GM18517 (cell line): ENCODE measurements around the gene SYTL2.

Experiments
- ATAC-seq: cut with Tn5 transposase; IDR thresholded peaks from one replicate; pipeline ENCODE4 v1.9.1; 2021; ENCODE audit warnings: mild to moderate bottlenecking, moderate library complexity; ENCODE audit not compliant: unreplicated experiment

Gene SYTL2

GRCh38 chr11:85767246-85767945 lies 43.5 kb downstream of the SYTL2 start:
- ATAC-seq = no peak

- no peak for ATAC-seq
Measured at GRCh38 chr11:85766721-85767161, 44.2 kb downstream of the SYTL2 start.

- no peak for ATAC-seq
Measured at GRCh38 chr11:85764796-85765195, 46.1 kb downstream of the SYTL2 start.

DNA sequence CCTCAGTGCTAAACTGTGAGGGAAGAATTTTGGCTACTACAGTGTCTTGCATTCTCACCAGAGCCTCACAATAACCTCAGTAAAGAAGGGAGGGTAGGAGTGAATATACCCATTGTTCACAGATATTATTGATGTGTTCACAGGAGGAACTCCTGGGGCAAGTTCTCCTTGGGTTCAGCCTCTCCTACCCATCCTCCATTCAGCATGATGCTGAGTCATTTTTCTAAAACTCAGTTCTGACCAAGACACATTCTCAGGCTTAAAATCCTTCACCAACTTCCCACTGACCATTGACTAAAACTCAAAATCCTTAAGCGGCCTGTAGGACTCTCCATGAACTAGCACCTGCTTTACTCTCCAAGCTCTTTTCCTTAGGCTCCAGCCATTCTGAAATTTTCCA lies 48.7 kb downstream of the SYTL2 start:
- no peak for ATAC-seq

DNA sequence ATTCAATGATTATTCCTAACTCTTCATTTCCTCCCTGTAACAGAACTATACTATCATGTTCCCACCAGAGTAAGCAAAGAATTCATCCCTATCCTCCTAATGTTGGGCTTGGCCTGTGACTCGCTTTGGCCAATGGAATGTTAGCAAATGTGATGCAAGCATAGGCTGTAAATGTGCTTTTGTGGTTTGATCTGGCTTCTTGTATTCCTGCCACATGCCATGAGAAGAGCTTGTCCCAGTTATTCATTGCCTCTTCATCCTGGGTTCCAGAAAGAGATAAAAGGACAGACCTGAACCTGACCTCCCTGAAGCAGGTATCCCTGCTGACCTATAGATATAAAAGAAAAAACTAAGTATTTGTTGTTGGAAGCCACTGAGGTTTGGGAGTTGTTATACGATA lies 51.0 kb downstream of the SYTL2 start:
- ATAC-seq = no peak

DNA sequence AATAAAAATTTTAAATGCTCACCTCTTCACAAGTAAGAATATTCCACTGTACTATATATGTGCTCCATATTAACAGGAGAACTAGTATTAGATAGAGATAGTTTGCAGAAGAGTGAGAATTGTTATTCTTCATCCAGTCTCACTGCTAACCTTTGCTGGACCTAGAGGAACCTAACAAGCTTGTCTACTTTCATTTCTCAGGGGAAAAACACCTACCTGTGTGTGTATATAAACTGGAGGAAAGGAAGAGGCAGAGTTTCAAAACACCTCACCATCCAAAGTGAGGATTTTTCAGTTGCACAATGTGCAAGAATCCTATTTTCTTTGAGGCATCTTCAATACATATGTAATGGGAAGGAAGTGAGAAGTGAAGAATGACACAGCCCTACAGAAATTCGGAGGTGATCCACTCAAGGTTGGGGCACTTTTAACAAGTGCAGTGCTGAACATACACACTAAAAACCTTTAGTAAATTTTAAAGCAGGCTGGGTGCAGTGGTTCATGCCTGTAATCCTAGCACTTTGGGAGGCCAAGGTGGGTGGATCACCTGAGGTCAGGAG lies 52.4 kb downstream of the SYTL2 start:
- no peak for ATAC-seq

DNA sequence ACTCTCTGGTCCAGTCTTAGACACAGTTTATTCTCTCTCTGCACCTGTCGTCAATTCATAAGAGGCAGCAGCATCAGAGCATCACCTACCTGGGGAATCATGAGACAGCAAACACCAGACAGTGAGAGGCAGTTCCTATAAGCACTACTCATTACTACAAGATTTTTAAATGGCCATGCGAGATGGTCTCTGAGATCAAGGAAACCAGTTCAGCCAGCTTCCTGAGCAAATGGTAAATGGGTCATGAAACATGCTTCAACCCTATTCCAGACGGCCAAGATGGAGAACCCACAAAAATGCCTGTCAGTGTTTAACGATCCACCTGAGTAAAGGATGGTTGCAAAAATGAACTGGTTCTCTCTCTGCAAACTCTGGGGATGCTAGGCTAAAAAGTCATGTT lies 52.9 kb downstream of the SYTL2 start:
- ATAC-seq = no peak

DNA sequence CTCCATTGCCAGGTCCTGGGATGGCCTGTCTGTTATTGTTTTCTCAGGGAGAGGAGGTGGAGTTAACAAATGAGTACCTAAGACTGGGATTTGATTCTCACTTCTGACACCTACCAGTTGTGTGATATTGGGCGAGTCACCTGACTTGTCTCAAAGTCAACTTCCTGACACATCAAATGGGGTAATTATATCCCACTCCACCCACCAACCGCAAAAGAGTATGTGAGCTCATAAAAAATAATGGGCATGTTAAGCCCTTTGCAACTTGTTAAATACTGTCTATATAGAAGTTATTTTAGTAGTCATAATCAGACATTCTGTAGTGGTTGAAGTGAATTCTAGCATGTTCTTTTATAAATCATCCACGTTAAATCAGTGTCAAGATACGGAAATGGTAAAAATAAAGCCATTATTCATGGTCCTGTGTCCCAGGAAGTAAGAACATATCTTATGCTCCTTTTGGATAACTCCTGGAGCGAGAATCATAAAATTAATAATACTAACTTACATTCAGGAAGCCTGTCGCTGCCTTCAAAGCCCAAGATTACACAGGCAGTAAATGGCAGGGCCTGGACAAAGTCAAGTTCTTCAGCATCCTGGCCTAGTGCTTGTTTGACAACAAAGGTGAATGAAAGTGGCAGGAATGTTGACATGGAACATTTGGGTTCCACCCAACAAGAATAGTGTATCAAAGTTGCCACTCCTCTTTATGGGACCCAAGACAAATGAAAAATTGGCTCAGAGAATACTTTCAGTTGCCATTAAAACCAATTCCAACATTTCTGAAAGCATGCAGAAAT lies 54.3 kb downstream of the SYTL2 start:
- ATAC-seq = no peak

DNA sequence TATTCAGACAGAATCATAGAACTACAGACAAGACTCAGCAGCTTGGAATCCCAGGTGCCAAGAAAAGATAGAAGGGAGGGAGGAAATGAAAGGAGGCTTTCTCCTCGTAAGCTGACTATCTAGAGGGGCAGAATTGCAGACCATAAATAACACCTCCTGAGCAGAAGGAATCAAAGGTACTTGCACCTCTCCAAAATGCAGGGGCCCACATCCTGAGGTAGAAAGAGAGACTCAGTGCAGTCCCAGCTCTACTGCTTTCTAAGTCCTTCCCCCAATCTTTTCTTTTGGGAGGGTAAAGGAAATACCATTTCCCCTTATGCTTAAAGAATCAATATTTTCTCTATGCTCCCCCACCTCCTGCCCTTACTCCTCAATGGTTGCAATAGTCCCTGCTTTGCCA lies 55.2 kb downstream of the SYTL2 start:
- no peak for ATAC-seq

DNA sequence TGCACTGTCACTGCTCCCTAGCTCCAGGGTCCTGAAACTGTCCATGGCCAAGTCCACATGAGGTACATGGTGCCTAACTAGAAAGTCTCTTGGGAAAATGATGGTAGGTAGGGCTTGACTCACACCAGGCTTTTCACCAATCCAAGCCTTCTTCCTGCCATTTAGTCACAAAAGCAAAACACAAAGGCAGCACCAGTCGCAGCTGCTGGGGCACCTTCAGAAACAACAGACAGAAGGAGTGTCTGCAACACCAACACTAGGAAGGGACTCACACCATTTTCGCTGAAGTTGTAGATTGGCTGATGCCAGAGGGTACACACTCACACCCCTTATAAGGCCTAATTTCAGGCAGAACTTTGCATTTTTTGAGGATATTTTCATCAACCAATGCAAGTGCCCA lies 55.7 kb downstream of the SYTL2 start:
- ATAC-seq = no peak

GRCh38 chr11:85752890-85753581 lies 57.9 kb downstream of the SYTL2 start:
- ATAC-seq = no peak

- no peak for ATAC-seq
Measured at GRCh38 chr11:85752201-85752889, 58.6 kb downstream of the SYTL2 start.

GRCh38 chr11:85751724-85752123 lies 59.2 kb downstream of the SYTL2 start:
- no peak for ATAC-seq

DNA sequence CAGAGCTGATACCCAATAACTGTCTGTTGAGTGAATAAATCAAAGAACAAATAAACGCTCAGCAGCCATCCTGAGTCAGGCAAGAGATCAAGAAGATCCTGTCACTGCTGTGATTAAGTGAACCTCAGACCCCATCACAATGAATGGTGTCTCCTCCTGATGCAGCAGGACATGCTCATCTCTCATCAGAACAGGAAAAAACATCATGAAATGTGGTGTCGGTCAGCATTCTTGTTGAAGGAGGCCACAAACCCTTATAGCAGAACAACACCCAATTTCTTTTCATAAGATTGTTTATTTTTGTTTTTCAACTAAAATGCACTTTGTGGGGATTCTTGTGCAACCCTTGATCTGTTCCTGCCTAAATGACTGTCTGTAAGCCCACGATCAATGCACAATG lies 60.3 kb downstream of the SYTL2 start:
- no peak for ATAC-seq

GRCh38 chr11:85749884-85750283 lies 61.1 kb downstream of the SYTL2 start:
- ATAC-seq = no peak

GRCh38 chr11:85749287-85749834 lies 61.6 kb downstream of the SYTL2 start:
- no peak for ATAC-seq

DNA sequence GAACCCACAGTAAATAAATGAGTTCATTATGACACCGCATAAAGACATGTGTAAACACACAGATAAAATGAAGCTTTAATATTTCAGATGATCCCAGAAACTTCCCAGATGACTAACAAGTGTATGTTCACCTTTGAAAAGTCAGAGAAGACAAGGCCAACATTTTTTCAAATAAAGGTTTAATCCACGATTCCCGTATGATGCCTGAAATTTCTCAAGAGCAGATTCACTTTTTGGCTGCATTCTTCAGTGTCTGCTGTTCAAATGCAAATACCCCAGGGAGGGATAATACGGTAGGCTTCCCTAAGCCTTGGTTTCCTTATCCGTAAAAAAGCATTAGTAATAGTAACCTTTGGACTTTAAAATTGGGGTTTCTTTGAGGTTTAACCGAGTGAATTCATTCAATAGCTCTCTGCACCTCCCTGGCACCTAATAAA lies 62.5 kb downstream of the SYTL2 start:
- ATAC-seq = no peak

DNA sequence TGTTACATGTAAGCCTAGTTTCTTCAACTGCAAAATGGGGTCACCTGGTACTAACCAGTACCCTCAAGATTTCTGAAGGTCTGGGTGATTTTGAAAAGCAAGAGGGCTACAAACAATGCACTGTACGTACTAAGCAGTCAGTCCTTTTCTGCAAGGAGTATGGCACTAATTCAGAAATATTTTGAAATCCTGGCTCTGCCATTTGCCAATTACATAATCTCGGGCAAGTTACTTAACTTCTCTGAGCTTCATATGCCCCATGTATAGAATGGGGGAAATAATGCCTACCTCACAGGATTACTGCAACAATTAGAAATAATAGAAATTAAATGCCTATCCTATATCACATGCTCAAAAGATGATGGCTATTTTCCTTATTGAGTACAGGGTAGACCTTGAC lies 64.3 kb downstream of the SYTL2 start:
- ATAC-seq = no peak

DNA sequence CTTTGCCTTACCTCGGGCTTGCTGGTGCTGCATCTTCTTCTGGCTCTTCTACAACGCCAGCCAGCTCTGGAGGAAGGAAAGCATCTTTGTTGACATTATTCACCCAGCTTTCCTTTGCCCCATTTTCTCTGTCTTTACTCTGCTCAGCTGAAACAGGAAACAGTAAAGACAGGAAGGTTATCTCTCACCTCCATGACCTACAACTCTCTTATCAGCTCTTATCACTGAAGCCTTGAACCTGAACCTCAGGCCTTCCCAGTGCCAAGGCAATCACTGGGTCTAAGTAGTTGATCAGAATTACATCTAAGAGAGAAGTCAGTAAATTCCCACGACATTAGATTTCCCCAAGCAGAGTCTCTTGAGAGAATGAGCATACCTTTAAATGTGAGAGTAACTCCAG lies 65.3 kb downstream of the SYTL2 start:
- ATAC-seq = no peak

DNA sequence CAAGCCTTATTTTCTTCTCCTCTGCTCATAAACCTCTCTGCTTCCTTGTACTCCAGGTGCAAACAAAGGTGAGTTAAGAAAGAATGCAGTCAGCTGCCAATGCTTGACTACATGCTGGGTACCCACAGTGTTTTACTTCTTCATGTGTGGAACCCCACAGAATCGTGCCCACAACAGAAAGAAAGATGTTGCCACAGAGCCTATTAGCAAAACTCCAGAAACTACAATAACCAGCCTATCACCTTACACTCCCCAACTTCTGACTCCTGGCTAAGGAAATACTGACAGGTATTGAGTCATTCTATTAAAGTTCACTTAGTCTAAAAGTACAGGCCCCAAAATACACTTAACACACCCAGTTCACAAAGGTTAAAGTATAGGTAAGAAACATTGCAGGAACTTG lies 68.1 kb downstream of the SYTL2 start:
- no peak for ATAC-seq

DNA sequence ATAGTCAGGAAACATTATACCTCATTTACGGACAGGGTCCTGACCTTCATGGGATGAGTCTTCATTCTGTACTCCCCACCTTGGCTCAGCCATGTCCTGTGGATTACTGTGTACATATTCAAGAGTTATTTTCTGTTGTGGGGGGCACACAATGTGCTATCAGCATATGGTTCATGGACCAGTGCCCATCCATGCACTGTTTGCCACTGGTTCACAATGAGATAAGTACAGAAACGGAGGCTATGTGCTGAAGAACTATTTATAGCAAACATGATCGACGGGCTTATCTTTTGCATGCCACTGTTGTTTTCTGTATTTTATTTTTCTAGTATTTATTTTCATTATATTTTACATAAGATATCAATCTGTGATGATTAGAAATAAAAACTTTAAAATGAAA lies 68.6 kb downstream of the SYTL2 start:
- ATAC-seq = no peak
